GM21723 (cell line): Measurements from ENCODE around the gene MAML3.

Source experiments
- ATAC-seq: cut with Tn5 transposase; IDR thresholded peaks from one replicate; pipeline ENCODE4 v1.9.1; 2021; ENCODE audit warnings: mild to moderate bottlenecking, moderate library complexity; ENCODE audit not compliant: unreplicated experiment

MAML3 gene

GRCh38 chr4:140156529-140157171, 2.7 kb upstream of the MAML3 start:
- no peak for ATAC-seq

- no peak for ATAC-seq
Observed at GRCh38 chr4:140154572-140154891, 548 bp upstream of the MAML3 start.

GRCh38 chr4:140153419-140153717, 616 bp downstream of the MAML3 start:
- ATAC-seq, result no peak

GRCh38 chr4:140152751-140153418, 1.1 kb downstream of the MAML3 start:
- ATAC-seq, result no peak

- no peak for ATAC-seq
Observed at GRCh38 chr4:140152013-140152703, 1.8 kb downstream of the MAML3 start.

- ATAC-seq, result no peak
Observed at GRCh38 chr4:140151699-140152012, 2.3 kb downstream of the MAML3 start.

GRCh38 chr4:140150886-140151698, 2.9 kb downstream of the MAML3 start:
- ATAC-seq, result no peak

- ATAC-seq, result no peak
Observed at GRCh38 chr4:140150636-140150885, 3.4 kb downstream of the MAML3 start.

- no peak for ATAC-seq
Observed at GRCh38 chr4:140149846-140150635, 3.9 kb downstream of the MAML3 start.

GRCh38 chr4:140144050-140144449, 9.9 kb downstream of the MAML3 start:
- no peak for ATAC-seq

GRCh38 chr4:140141210-140141835, 12.7 kb downstream of the MAML3 start:
- no peak for ATAC-seq

GRCh38 chr4:140140566-140140965, 13.4 kb downstream of the MAML3 start:
- no peak for ATAC-seq

- ATAC-seq, result no peak
Observed at GRCh38 chr4:140138428-140138827, 15.6 kb downstream of the MAML3 start.

GRCh38 chr4:140137671-140138070, 16.3 kb downstream of the MAML3 start:
- ATAC-seq, result no peak

GRCh38 chr4:140136509-140136908, 17.5 kb downstream of the MAML3 start:
- no peak for ATAC-seq

- ATAC-seq, result no peak
Observed at GRCh38 chr4:140135529-140136088, 18.4 kb downstream of the MAML3 start.

GRCh38 chr4:140134746-140135425, 19.1 kb downstream of the MAML3 start:
- ATAC-seq, result no peak

- ATAC-seq, result no peak
Observed at GRCh38 chr4:140133576-140133975, 20.4 kb downstream of the MAML3 start.

GRCh38 chr4:140131675-140132229, 22.2 kb downstream of the MAML3 start:
- ATAC-seq, result no peak

GRCh38 chr4:140130677-140131076, 23.3 kb downstream of the MAML3 start:
- ATAC-seq, result no peak
